BE2C (cell line): Measurements from ENCODE around the gene TEKT2.

Experiments
- DNase-seq: peaks from one replicate; pipeline ENCODE4 v3.0.0-alpha.2; 2020
- H3K27me3 ChIP-seq: fragments of 250-450 bp; sonication (Bioruptor Pico); 2 replicates; pipeline ENCODE4 v1.5.1; 2020; ENCODE audit warnings: mild to moderate bottlenecking
- H3K36me3 ChIP-seq: fragments of 250-450 bp; sonication (Bioruptor Pico); 2 replicates; pipeline ENCODE4 v1.5.1; 2020; ENCODE audit warnings: mild to moderate bottlenecking
- H3K4me1 ChIP-seq: fragments of 250-450 bp; sonication (Bioruptor Pico); 2 replicates; pipeline ENCODE4 v1.5.1; 2020
- H3K4me3 ChIP-seq: 2 replicates; pipeline ENCODE4 v1.5.1; 2011; ENCODE audit warnings: low read depth, low read length
- H3K9me3 ChIP-seq: fragments of 250-450 bp; sonication (Bioruptor Pico); 2 replicates; pipeline ENCODE4 v1.5.1; 2020
- CTCF ChIP-seq: IDR thresholded peaks from 2 replicates; pipeline ENCODE4 v1.5.1; 2012; ENCODE audit warnings: mild to moderate bottlenecking, low read depth, low read length

Gene TEKT2

GRCh38 chr1:36115931-36116330 lies 32.0 kb downstream of the TEKT2 start:
- Histone ChIP-seq H3K4me1 (no peaks in the 10 kb centered on the region), H3K36me3 (no peaks in the 10 kb centered on the region), H3K4me3 (no peak overlapping the region), H3K27me3 (no peaks in the 10 kb centered on the region), H3K9me3 (no peaks in the 10 kb centered on the region)
- DNase-seq: no peak
- no peak for TF ChIP-seq CTCF

GRCh38 chr1:36116901-36117300 lies 33.0 kb downstream of the TEKT2 start:
- no peak for TF ChIP-seq CTCF
- no peak for DNase-seq
- H3K4me1 ChIP-seq: no peaks in the 10 kb centered on the region
- H3K9me3 ChIP-seq: no peaks in the 10 kb centered on the region
- H3K36me3 ChIP-seq: no peaks in the 10 kb centered on the region
- H3K27me3 ChIP-seq: no peaks in the 10 kb centered on the region
- H3K4me3 ChIP-seq: no peak overlapping the region

GRCh38 chr1:36118447-36119204 lies 34.7 kb downstream of the TEKT2 start:
- Histone ChIP-seq H3K27me3 (no peaks in the 10 kb centered on the region), H3K4me1 (no peaks in the 10 kb centered on the region), H3K4me3 (no peak overlapping the region), H3K36me3 (no peaks in the 10 kb centered on the region), H3K9me3 (no peaks in the 10 kb centered on the region)
- TF ChIP-seq CTCF: no peak
- no peak for DNase-seq

- DNase-seq: no peak
- no peak overlapping the region for H3K4me3 ChIP-seq
- no peaks in the 10 kb centered on the region for H3K27me3 ChIP-seq
- H3K36me3 ChIP-seq: no peaks in the 10 kb centered on the region
- no peaks in the 10 kb centered on the region for H3K9me3 ChIP-seq
- no peak for TF ChIP-seq CTCF
- H3K4me1 ChIP-seq: no peaks in the 10 kb centered on the region
These were observed 35.6 kb downstream of the TEKT2 start for GRCh38 chr1:36119456-36119855.

- Histone ChIP-seq H3K9me3 (no peaks in the 10 kb centered on the region), H3K27me3 (no peaks in the 10 kb centered on the region), H3K36me3 (no peaks in the 10 kb centered on the region), H3K4me1 (no peaks in the 10 kb centered on the region), H3K4me3 (no peak overlapping the region)
- TF ChIP-seq CTCF: no peak
- DNase-seq: no peak
These were observed 38.5 kb downstream of the TEKT2 start for GRCh38 chr1:36122062-36123030.
